HG02840 (cell line): ENCODE measurements around the gene LMF1.

ENCODE experiments used
- ATAC-seq: cut with Tn5 transposase; IDR thresholded peaks from one replicate; pipeline ENCODE4 v1.9.1; 2021; ENCODE audit warnings: mild to moderate bottlenecking, moderate library complexity, moderate number of reproducible peaks; ENCODE audit not compliant: unreplicated experiment, low FRiP score

The LMF1 gene

DNA sequence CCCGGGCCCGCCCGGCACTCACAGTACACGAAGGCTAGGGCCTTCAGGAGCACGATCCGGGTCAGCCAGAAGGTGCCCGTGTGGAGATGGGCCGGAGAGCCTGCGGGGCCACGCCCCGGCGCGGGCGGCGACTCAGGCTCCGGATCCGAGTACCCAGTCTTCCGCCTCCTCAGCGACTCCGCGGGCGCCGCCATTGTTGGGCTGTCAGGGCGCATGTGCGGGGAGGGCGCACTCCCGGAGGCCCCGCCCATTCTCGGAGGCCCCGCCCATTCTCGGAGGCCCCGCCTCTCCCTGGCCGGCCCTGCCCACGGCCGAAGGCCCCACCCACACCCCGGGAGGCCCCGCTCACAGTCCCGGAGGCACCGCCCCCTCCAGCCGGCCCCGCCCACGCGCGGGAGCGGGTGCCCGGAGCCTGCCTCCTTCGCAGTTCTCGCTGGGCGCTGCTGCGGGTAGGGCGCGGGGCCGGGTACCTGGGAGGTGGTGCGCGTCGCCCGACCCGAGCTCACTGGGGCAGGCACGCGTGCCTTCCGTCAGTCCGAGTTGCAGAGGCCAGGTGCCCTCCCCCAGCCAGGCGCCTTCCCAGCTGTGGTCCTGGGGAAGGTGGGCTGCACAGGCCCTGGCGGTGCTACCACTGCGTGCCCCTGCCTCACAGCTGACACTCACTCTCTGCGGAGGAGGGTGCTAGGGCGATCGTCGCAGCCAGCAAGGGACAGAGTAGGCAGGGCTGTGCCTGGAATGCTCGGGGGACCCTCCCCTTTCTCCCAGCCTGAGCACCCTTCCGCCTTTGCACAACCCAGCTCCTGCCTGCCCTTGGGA is at the start of gene LMF1:
Gene LMF1 (minus strand): TSS at position 219 of the 816 bp plus-strand sequence. CDS start 4 bp downstream, at position 215.
- peak; percentile 74 for ATAC-seq

DNA sequence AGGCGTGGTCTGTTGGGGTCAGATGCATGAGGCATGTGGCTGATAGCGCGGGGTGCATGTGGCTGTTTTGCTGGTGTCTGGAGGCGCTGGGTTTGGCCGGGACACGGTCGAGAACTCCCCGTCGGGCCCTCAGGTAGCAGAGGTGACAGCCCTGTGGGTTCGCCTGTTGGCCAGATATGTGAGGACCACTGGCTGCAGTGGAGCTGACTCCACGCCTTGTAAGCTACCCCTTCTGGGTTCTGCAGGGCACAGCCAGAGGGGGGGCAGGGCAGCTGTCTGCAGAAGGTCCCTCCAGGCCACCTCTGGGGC is 49.3 kb upstream of the LMF1 start:
- ATAC-seq: no peak

DNA sequence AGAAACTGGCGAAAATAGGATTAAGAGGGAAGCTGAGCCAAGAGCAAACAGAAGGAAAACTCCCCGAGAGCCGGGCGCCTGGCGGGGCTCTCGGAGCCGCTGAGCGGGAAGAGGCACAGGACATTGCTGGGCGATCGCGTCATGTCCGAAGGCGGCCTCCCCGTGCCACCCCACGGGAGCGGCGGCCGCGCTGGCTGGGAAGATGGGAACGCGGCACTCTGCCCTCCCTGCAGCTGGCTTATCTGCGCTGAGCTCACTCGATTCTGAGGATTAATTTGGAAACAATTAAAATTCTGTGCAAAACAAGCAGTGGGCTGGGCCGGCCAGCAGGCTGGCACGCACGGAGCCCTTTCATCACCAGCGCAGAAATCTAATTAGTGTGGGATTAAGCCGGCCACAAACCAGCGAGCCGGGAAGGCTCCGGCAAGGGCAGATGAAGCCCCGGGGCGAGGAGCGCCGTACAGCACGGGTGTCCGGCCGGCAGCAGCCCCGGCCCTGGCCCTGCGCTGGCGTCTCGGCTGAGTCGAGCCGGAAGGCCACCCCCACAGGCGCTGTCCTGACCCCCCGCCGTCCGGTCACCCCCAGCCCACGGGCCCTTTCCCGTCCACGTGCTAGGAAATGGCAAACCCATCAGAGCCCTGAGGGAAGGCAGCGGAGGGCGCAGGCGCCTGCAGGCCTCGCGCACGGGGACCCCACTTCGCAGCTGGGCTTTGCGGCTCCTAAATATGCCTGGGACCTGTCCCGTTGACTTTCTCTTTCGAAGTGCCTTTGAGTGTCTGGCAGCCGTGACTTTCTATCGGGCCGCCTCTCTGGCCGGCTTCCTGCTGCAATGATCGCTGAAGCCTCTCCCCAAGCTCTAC is 48.7 kb upstream of the LMF1 start:
- ATAC-seq: no peak

DNA sequence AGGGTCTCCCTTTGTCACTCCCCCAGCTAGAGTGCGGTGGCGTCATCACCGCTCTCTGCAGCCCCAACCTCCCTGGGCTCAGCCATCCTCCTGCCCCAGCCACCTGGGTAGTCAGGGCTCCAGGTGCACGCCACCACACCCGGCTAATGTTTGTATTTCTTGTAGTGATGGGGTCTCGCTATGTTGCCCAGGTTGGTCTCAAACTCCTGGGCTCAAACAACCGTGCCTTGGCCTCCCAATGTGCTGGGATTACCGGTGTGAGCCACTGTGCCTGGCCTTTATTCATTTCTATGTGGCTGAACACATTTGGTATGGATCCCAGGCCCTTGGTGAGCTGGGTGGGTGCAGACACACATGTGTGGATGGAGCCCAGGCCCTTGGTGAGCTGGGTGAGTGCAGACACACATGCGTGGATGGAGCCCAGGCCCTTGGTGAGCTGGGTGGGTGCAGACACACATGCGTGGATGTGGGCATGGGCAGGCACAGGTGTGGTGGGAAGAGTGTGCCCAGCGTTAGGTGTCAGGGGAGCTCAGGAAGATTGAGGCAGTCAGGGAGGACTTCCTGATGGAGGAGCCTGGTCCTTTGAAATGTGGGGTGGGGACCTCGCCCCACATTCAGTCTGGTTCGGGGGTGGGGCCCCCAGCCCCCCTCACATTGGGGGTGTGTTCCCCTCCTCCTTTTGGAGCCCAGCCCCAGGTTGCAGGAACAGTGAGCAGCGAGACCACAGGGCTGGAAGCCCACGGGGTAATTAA is 47.8 kb upstream of the LMF1 start:
- ATAC-seq: no peak

DNA sequence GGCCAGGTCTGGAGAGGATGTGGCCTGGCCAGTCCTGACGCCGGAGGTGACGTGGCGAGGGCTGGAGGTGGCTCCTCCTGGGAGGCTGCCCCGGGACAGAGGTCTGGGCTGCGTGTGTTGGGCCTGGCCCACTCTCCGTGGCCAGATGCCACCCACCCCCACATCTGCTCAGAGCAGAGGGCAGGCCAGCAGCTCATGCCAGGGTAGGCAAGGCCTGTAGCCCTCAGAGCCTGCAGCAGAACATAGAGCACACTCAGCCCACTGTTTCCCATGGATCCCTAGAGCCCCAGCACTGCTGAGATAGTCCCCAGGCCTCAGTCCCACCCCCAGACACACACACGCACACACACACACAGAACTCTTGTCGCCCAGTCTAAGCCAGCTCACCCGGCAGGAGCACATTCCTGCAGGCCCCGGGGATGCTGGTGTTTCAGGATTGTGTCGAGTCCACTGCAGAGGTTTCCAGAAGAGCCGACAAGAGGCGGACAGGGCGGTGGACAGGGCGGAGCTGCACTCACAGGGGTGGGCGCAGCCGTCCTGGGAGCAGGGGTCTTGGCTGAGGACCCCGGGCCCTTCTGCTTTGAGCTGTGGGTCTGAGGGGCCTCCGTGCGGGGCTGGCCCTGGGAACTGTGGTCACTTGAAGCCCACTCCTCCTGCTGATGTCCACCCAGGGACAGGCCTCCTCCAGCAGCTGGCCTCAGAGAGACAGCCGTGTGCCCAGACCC is 44.1 kb upstream of the LMF1 start:
- no peak for ATAC-seq

DNA sequence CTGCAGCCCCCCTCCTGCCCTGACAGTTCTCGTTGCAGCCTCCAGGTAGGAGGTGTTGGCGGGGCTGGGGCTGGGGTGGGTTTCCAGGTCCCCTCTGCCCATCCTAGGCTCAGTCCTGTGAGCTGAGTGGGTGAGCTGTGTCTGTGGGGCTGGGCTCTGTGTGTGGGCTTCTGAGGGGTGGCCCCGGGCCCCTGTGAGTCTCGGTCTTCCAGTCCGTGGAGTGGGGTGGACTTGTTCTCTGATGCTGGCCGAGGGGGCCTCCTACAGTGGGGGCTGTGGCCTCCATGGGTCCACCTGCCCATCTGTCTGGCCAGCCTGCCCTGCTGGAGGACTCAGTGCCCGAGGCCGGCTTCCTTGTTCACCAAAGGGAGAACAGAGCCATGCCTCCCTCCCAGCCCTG is 43.4 kb upstream of the LMF1 start:
- ATAC-seq: no peak

DNA sequence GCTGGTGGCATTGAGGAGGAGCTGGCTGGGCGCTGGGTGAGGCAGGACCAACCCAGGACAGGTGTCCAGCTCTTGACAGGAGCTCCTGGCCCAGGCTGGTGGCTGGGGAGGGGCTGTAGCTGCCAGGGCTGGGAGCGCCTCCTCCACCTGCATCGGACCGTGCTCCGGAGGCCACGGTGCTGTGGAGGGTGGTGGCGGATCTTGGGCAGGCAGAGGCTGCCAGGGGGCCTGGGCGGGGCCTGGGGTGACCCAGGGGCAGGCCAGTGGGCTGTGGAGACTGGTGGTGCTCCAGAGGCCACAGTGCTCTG is 42.8 kb upstream of the LMF1 start:
- ATAC-seq: no peak

DNA sequence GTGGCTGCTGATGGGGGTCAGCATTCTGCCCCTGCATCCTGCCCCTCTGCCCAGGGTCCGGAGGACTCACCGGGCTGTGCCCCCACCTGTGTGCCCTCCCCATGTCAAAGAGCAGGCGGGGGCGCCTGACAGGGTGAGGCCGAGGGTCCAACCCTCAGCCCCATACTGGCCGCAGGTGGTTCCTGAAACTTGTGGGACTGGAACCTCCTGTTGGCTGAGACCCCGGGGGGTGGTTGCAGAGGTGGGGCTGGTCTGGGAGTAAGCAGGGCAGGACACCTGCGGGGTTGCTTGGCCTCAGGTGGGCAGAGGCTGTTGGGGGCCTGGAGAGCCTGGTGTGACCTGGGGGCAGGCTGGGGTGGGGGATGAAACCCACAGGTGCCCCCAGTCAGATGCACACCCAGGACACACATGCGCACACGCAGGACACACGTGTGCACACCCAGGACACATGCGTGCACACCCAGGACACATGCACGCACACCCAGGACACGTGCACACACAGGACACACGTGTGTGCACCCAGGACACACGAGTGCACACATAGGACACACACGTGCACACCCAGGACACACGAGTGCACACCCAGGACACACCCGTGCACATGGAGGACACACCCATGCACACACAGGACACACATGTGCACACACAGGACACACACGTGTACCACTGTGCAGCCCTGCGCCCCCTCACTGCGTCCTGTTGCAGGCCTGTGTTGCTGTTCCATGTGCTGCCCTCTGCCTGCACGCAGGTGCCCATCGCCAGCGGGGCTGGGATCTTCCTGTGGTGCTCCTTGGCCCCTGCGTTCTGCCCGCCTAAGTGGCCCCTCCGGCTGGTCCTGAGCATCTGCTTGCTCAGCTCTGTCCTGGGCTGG is 42.2 kb upstream of the LMF1 start:
- ATAC-seq: no peak

DNA sequence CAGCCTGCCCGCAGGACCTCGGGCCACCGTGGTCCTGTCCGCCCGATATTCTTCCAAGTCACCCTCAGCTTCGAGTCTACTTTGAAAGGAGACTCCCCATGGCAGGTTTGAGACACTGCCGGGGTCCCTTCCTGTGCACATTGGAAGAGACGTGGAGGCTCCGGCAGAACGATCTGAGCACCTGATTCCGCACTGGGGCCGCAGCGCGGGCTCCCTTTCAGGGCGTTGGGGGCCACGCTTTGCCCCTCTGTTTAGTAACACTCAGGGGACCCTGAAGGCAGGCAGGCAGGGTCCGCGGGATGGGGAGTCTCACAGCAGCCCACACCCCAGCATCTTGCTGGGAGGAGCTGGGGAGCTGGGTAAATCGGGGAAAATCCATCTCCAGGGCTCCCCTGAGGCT is 41.4 kb upstream of the LMF1 start:
- no peak for ATAC-seq

DNA sequence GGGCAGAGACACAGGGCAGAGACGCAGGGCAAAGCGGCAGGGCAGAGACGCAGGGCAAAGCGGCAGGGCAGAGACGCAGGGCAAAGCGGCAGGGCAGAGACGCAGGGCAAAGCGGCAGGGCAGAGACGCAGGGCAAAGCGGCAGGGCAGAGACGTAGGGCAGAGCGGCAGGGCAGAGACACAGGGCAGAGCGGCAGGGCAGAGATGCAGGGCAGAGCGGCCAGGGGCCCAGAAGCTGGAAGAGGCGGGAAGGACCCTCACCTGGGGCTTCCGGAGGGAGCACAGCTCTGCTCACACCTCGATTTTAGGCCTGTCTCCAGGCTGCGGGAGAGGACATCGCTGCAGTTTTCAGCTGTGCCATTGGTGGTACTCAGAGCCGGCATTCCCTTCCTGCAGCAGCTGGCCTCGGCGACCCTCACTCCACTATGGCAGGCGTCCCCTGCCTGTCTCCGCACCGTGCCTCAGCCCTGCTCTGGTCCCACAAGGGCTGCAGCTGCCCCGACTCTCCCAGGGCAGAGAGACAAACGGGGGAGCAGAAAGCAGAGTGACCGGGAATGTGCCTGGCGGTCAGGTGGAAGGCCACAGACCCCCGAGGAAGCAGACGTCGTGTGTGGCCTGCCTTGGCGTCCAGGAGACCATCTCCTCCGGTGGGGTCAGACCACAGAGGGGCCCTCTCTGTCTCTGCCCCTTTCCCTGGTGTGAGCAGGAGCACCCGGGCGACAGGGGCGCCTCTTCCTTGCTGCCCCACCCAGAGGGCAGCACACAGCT is 40.7 kb upstream of the LMF1 start:
- no peak for ATAC-seq

DNA sequence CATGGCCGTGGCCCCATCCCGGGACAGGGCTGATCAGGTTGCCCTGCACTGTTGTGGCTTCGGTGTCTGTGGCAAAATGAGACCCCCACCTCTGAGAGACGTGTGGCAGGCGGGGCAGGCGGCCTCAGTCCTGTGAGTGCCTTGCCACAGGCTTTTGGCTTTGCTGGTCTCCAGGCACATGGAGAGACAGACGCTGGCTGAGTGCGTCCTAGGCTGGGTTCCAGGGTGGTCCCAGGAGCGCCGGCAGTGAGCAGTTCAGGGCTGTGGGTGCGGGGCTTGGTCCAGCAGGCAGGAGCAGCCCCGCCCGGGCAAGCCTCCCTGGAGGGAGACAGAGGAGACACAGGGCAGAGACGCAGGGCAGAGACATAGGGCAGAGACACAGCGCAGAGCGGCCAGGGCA is 40.0 kb upstream of the LMF1 start:
- no peak for ATAC-seq

DNA sequence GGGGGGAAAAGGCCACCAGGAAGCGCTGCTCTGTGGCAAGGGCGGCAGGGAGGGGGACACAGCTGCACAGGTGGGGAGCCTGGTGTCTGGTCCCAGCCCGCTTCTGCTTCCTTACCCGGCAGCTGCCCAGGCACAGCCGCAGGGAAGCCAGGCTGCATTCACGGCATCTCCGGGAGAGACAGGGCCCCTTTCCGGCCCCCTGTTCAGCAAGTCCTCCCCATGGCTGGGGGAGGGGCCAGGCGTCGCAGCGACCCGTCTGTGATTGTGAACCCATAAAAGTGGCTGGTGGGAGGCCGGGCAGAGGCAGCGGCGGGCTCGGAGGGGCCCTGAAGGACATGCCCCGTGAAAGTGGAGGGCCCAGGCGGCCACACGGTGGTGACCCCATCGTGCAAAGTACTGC is 39.5 kb upstream of the LMF1 start:
- ATAC-seq: no peak

DNA sequence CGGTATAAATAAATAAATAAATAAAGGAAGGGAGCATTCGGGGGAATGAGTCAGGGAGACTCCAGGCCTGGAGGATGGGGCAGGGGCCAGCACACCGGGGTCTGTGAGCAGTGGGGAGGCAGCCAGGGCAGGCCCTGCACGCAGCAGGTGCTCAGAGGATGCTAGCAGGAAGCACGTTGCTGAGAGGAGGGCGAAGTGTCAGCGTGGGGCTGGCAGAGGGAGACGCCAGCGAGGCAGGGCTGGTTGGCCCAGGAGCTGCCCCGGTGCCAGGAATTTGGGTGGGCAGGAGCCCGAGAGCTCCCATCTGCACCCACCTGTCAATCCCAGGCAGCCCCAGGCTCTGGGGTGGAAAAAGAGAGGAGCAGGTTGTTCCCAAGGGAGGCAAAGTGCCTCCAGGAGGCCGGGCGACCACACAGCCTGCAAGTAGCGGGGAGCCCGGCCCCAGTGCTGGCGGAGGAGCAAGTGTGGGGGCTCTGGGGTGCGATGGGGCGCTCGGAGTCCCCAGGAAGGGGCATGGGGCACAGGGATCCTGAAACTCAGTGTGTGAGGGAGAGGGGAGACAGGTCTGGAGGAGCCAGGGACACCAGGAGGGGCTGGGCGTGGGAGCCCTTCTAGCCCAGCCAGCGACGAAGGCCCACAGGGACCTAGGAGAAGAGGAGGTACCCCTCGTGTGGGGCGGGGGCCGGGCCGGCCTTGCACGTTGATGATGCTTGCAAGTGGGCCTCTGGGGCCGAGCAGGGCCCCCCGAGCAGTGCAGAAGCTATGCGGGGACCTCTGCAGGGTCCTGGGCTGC is 38.8 kb upstream of the LMF1 start:
- ATAC-seq: no peak

DNA sequence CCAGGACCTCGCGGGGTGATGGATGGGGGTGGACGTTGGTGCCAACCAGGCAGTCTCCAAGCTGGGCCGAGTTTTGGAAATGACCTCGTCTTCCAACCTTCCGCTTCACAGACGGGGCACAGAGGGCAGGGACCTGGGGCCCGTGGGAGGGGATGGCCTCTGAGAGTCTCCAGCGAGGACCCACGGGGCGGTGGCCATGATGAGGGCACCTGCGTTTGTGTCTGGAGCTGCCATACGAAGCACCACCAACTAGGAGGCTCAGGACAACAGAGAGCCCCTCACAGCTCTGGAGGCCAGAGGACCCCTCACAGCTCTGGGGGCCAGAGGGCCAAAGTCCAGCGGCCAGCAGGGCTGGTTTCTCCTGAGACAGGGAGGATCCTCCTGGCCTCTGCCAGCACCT is 37.3 kb upstream of the LMF1 start:
- no peak for ATAC-seq

DNA sequence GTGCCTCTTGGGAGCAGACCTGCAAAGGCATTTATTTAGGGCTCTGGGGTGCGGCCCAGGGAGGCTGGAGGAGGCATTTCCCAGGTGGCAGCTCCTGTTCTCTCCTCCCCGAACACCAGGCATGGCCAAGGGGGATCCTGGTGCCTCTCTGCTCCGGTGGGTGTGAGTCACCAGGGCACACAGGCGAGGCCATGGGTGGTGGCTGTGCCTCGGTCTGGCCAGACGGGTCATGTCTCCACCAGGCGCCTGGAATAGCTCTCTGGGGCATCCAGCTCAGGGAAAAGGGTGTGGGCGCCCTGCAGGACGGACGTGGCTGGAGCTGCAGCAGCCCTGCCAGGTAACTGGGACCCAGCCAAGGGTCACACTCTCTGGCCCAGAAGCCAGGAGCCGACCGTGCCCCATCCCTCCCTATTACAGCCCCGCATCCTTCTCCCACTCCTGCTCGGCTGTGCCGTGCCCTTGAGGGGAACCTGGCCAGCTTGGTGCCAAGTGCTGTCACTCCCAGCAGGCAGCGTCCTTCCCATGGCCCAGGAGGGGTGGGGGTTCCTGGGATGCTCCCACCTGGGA is 36.6 kb upstream of the LMF1 start:
- ATAC-seq: no peak

DNA sequence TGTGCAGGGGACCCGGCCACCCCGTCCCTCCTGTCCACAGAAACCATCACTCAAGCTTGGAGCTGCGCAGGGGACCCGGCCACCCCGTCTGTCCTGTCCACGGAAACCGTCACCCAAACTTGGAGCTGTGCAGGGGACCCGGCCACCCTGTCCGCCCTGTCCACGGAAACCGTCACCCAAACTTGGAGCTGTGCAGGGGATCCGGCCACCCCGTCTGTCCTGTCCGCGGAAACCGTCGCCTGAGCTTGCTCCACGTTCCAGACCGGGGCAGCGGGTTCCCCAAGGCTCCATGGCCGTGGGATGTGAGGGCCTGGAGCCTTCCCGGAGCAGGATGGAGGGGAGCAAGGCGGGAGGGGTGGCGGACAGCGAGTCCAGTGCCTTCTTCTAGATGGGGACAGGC is 36.0 kb upstream of the LMF1 start:
- ATAC-seq: no peak

DNA sequence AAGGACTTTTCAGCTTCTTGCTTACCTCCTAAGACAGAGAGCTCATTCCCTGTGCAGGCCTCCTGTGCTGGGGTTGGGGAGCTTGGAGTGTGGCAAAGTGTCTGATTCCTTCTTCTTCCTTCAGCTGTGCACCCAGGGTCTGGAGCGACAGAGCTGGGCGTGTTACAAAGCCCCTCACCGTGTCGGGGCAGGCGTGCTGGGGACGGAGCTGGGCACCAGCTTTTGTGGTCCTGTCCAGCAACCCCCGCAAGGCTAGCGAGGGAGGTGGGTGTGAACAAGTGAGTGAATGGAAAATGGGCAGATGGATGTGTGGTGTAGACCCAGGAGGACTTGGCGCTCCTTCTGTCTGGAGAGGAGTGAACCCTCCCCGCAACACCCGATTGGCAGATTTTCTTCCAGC is 34.5 kb upstream of the LMF1 start:
- ATAC-seq: no peak
